Stomach (tissue), 4 donors: ENCODE results near the gene FSCN2.

Experiments used
- CTCF ChIP-seq, 7 experiments: fragments of 450-650 bp in 4 of 7; fragments of 200-600 bp in 3 of 7; sonication (generic) in 3 of 7; IDR thresholded peaks; one replicate each; pipeline ENCODE4 v1.5.1; 2016 to 2019; ENCODE audit warnings: antibody characterized with exemption in 7 of 7, control low read depth in 2 of 7, mild to moderate bottlenecking in 1 of 7
- EP300 ChIP-seq: sonication (generic); formaldehyde crosslinking; IDR thresholded peaks from one replicate; pipeline ENCODE4 v1.6.1; 2017; ENCODE audit warnings: antibody characterized with exemption
- POLR2A ChIP-seq, 4 donors: fragments of 450-650 bp; IDR thresholded peaks; one replicate each; pipeline ENCODE4 v1.6.1; 2016; ENCODE audit warnings: antibody characterized with exemption in 4 of 4, control low read depth in 2 of 4, mild to moderate bottlenecking in 1 of 4, moderate library complexity in 1 of 4
- POLR2AphosphoS5 ChIP-seq, 3 donors: sonication (generic); formaldehyde crosslinking; IDR thresholded peaks; one replicate each; pipeline ENCODE4 v1.6.1; 2016; ENCODE audit warnings: antibody characterized with exemption in 3 of 3

- TF ChIP-seq CTCF (IDR thresholded peaks at IDR 0.05) (no peak), POLR2A (IDR thresholded peaks at IDR 0.05) (no peak), EP300 (no peak), POLR2AphosphoS5 (IDR thresholded peaks at IDR 0.05) (no peak)
Observed at GRCh38 chr17:81514489-81514738, 13.8 kb upstream of the FSCN2 start.
